ENCODE measurements around the gene NMT2. TPM values are rescaled to one million over a fixed set of nuclear protein-coding genes. Genes with fewer than 3 reads are reported as not detected.

NMT2 gene
- total RNA-seq (21.3 and 23.4 TPM in 2 replicates), polyA plus RNA-seq (14.7 and 15.0 TPM in 2 replicates)

DNA sequence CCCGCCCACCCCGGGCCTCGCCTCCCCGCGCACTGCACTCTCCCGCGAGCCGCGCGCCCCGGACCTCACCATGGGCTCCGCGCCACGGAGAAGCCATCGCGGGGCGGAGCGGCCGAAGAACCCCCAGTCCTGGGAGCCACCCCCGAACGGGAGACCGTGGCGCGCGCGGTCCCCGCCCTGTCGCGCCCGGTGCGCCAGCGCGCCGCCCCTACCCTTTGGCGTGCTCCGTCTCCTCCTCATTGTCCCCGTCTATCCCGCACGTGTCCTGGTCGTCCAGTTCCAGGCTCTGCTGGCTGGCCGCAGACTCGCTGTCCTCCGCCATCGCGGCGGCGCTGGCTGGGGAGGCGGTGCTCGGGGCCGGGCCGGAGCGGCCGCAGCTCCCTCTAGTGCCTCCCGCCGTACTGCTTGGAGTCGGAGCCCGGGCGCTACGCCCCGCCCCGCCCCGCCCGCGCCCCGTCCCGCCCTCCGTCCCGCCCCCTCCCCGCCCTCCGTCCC is at the start of gene NMT2:
Gene NMT2 (minus strand): TSS at position 403 of the 495 bp plus-strand sequence. CDS start 81 bp downstream, at position 322.
- Histone ChIP-seq H2AFZ (peak within 1 kb of the TSS; percentile 79), H3K4me3 (peak within 1 kb of the TSS; percentile 98), H3K9me2 (replicated peaks; ENCODE audit: insufficient read depth) (no peaks in the 10 kb centered on the region), H3K36me3 (replicated peaks; ENCODE audit: insufficient read depth, low read depth) (no peaks in the 10 kb centered on the region), H3K27me3 (no peaks in the 10 kb centered on the region), H3K9me3 (ENCODE audit: low read depth) (no peaks in the 10 kb centered on the region), H3K4me1 (ENCODE audit: insufficient read depth) (peaks cover 14% of the 10 kb centered on the region), H3K4me2 (peak within 1 kb of the TSS; percentile 92), H3K27ac (peak within 1 kb of the TSS; percentile 99), H3K79me2 (peaks cover 40% of the 10 kb centered on the region), H4K20me1 (ENCODE audit: insufficient read depth, poor library complexity, severe bottlenecking) (no peaks in the 10 kb centered on the region)
- 0% methylated on average over 3 of the region's 70 CpGs for WGBS (ENCODE audit: low lambda C conversion rate, missing lambda C conversion rate)
- TF ChIP-seq CTCF (IDR thresholded peaks at IDR 0.05; ENCODE audit: poor library complexity) (peak; percentile 40), EZH2phosphoT487 (IDR thresholded peaks at IDR 0.05; ENCODE audit: low read depth, severe bottlenecking, unreplicated experiment) (no peak), EZH2 (IDR thresholded peaks at IDR 0.05; ENCODE audit: borderline replicate concordance) (no peak)
- no peak for DNase-seq (ENCODE audit: low spot score)

DNA sequence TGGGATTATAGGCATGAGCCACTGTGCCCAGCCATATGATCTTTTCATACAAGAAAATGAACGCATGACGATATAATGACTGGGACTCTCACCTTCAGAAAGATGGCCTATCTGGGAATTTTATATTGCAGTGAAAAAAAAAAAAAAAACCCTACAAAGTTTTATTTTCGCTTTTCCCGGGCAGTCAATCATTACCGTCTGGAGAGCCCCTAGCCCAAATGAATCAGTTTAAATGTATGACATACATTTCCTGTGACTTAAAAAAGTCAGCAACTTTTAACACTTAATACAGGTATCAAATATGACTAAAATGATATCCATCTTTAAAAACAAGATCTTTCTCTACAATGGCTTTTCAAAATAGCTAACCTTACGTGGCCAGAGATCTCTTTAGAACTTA is 48.2 kb upstream of the NMT2 start:
- Histone ChIP-seq H3K79me2 (no peaks in the 10 kb centered on the region), H3K4me1 (ENCODE audit: insufficient read depth) (no peaks in the 10 kb centered on the region), H3K27me3 (no peaks in the 10 kb centered on the region), H3K9me3 (ENCODE audit: low read depth) (no peaks in the 10 kb centered on the region), H3K4me3 (no peak overlapping the region), H3K27ac (no peak overlapping the region), H3K36me3 (replicated peaks; ENCODE audit: insufficient read depth, low read depth) (no peaks in the 10 kb centered on the region), H2AFZ (no peak overlapping the region), H4K20me1 (ENCODE audit: insufficient read depth, poor library complexity, severe bottlenecking) (no peaks in the 10 kb centered on the region), H3K4me2 (no peak overlapping the region), H3K9me2 (replicated peaks; ENCODE audit: insufficient read depth) (no peaks in the 10 kb centered on the region)
- WGBS (ENCODE audit: low lambda C conversion rate, missing lambda C conversion rate), result 98% methylated on average over 6 of the region's 6 CpGs
- no peak for DNase-seq (ENCODE audit: low spot score)
- TF ChIP-seq CTCF (IDR thresholded peaks at IDR 0.05; ENCODE audit: poor library complexity) (no peak), EZH2 (IDR thresholded peaks at IDR 0.05; ENCODE audit: borderline replicate concordance) (no peak)

- Histone ChIP-seq H3K36me3 (replicated peaks; ENCODE audit: insufficient read depth, low read depth) (no peaks in the 10 kb centered on the region), H3K79me2 (no peaks in the 10 kb centered on the region), H4K20me1 (ENCODE audit: insufficient read depth, poor library complexity, severe bottlenecking) (no peaks in the 10 kb centered on the region), H2AFZ (no peak overlapping the region), H3K9me3 (ENCODE audit: low read depth) (no peaks in the 10 kb centered on the region), H3K4me1 (ENCODE audit: insufficient read depth) (no peaks in the 10 kb centered on the region), H3K9me2 (replicated peaks; ENCODE audit: insufficient read depth) (no peaks in the 10 kb centered on the region), H3K4me3 (no peak overlapping the region), H3K27ac (no peak overlapping the region), H3K27me3 (no peaks in the 10 kb centered on the region), H3K4me2 (no peak overlapping the region)
- no peak for DNase-seq (ENCODE audit: low spot score)
- WGBS (ENCODE audit: low lambda C conversion rate, missing lambda C conversion rate), result 89% methylated on average over 16 of the region's 17 CpGs
- no peak for TF ChIP-seq EZH2 (IDR thresholded peaks at IDR 0.05; ENCODE audit: borderline replicate concordance)
- no peak for TF ChIP-seq CTCF (IDR thresholded peaks at IDR 0.05; ENCODE audit: poor library complexity)
- TF ChIP-seq EZH2phosphoT487 (IDR thresholded peaks at IDR 0.05; ENCODE audit: low read depth, severe bottlenecking, unreplicated experiment), result no peak
Observed at GRCh38 chr10:15214237-15214636, 45.7 kb upstream of the NMT2 start.

DNA sequence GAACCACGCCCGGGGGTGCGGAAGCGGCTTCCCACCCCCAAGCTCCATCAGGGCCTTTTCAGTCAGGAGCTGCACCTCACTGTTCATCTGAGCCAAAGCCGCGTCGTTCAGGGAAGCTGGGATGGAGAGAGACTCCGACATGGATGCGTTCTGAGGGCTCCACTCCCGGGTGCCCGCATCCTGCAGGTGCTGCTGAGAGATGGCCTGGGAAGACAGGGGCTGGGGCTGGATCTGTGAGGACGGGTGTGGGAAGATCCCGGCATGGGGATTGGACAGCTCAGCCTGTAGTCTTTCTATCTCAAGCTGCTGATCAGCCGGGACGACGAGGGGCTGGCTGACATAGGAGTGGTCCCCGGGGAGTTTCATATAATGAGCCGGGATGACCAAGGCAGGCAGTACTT is 45.0 kb upstream of the NMT2 start:
- Histone ChIP-seq H3K79me2 (no peaks in the 10 kb centered on the region), H3K9me3 (ENCODE audit: low read depth) (no peaks in the 10 kb centered on the region), H3K9me2 (replicated peaks; ENCODE audit: insufficient read depth) (no peaks in the 10 kb centered on the region), H3K4me3 (no peak overlapping the region), H3K4me1 (ENCODE audit: insufficient read depth) (no peaks in the 10 kb centered on the region), H4K20me1 (ENCODE audit: insufficient read depth, poor library complexity, severe bottlenecking) (no peaks in the 10 kb centered on the region), H3K27me3 (no peaks in the 10 kb centered on the region), H3K27ac (no peak overlapping the region), H3K4me2 (no peak overlapping the region), H3K36me3 (replicated peaks; ENCODE audit: insufficient read depth, low read depth) (no peaks in the 10 kb centered on the region), H2AFZ (no peak overlapping the region)
- WGBS (ENCODE audit: low lambda C conversion rate, missing lambda C conversion rate), result 96% methylated on average over 18 of the region's 18 CpGs
- no peak for DNase-seq (ENCODE audit: low spot score)
- TF ChIP-seq CTCF (IDR thresholded peaks at IDR 0.05; ENCODE audit: poor library complexity), result no peak

Data from hepatocyte (in vitro differentiated cells).